ENCODE data around the gene PNMA8B.

The PNMA8B gene, protein sequence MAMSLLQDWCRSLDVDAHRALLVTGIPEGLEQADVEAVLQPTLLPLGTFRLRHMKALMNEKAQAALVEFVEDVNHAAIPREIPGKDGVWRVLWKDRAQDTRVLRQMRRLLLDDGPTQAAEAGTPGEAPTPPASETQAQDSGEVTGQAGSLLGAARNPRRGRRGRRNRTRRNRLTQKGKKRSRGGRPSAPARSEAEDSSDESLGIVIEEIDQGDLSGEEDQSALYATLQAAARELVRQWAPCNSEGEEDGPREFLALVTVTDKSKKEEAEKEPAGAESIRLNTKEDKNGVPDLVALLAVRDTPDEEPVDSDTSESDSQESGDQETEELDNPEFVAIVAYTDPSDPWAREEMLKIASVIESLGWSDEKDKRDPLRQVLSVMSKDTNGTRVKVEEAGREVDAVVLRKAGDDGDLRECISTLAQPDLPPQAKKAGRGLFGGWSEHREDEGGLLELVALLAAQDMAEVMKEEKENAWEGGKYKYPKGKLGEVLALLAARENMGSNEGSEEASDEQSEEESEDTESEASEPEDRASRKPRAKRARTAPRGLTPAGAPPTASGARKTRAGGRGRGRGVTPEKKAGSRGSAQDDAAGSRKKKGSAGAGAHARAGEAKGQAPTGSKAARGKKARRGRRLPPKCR

DNA sequence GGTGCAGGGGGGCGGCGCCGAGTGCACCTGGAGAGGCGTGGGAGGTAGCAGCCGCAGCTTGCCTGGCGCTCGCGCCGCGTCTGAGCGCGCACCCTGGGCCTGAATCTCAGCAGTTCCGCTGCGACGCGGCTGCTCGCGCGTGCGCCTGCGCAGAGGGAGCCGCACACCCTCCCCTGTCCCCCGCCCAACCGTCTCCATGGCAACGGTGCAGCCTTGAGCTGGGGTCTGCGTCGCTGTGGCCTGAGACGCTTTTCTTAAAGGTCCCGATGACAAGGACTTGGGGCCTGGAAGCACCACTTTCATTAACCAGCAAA lies at the start of gene PNMA8B:
TSS of gene PNMA8B (minus strand) at position 82 of the 314 bp plus-strand sequence. CDS start 402 bp downstream, outside the sequence.
- peak within 1 kb of the TSS; percentile 41 for H3K4me3 ChIP-seq (replicated peaks; ENCODE audit: low read depth, low read length)

DNA sequence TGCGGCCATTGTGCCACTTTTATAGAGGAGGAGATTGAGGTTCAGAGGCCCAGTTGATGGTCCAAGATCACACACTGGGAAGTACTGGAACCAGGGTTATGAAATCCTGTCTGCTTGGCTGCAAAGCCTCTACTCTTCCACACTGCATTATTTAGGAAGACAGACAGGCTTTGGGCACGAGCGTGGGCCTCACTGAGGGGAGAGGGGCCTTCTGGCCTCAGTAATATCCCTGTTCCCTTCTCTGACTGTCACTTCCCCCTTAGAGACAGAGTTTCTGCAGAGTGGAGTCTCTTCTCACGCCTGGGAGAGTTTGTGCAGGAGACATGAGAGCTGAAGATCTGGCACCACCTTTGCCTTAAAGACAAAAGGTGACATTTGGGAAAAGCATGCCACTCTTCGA lies 49.0 kb upstream of the PNMA8B start:
- DNase-seq (ENCODE audit: low read depth) = no peak
- TF ChIP-seq, protein P1, sequence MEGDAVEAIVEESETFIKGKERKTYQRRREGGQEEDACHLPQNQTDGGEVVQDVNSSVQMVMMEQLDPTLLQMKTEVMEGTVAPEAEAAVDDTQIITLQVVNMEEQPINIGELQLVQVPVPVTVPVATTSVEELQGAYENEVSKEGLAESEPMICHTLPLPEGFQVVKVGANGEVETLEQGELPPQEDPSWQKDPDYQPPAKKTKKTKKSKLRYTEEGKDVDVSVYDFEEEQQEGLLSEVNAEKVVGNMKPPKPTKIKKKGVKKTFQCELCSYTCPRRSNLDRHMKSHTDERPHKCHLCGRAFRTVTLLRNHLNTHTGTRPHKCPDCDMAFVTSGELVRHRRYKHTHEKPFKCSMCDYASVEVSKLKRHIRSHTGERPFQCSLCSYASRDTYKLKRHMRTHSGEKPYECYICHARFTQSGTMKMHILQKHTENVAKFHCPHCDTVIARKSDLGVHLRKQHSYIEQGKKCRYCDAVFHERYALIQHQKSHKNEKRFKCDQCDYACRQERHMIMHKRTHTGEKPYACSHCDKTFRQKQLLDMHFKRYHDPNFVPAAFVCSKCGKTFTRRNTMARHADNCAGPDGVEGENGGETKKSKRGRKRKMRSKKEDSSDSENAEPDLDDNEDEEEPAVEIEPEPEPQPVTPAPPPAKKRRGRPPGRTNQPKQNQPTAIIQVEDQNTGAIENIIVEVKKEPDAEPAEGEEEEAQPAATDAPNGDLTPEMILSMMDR (IDR thresholded peaks at IDR 0.05; ENCODE audit: low read length, missing control alignments) = no peak

More for the DNA sequence above, at the start of gene PNMA8B:
- TF ChIP-seq, protein P1 (IDR thresholded peaks at IDR 0.05; ENCODE audit: low read length, missing control alignments) = no peak
- peak; percentile 52 for DNase-seq (ENCODE audit: low read depth)

DNA sequence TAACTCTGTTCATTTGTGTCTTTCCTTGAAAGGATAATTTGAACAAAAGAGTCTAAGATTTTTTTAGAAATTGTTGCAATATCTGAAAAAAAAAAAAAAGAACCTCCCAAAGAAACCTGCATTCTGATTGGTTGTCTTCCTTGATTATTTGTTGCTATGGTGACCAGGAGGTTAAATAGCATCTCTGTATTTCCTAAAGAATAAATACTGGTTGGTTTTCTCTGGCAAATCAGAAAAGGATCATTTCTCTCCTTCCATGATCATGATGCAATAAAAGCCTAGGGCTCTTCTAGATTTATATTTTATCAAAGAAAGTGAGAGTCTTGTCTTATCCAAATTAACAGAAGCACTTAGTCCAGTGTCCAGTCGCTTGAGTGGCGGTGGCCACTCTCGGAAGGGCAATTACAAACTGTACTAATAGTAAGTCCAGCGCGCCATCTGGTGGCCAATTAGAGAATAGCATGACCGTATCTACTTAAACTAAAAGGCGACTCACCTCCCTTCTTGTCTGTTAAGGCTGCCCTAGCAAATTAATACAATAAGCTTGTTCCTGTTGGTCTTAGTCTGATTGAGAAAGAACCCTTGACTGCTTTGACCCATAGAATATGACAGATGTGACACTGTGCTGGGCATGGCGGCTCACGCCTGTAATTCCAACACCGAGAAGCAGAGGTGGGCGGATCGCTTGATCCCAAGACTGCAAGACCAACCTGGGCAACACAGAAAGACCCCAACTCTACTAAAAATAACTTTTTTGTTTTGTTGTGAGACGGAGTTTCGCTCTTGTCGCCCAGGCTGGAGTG lies 47.0 kb upstream of the PNMA8B start:
- peak; percentile 93 for DNase-seq (ENCODE audit: low read depth)
- no peak overlapping the region for H3K4me3 ChIP-seq (replicated peaks; ENCODE audit: low read depth, low read length)
- TF ChIP-seq, protein P1 (IDR thresholded peaks at IDR 0.05; ENCODE audit: low read length, missing control alignments) = peak; percentile 77

More for the DNA sequence above, 49.0 kb upstream of the PNMA8B start:
- H3K4me3 ChIP-seq (replicated peaks; ENCODE audit: low read depth, low read length) = no peak overlapping the region

DNA sequence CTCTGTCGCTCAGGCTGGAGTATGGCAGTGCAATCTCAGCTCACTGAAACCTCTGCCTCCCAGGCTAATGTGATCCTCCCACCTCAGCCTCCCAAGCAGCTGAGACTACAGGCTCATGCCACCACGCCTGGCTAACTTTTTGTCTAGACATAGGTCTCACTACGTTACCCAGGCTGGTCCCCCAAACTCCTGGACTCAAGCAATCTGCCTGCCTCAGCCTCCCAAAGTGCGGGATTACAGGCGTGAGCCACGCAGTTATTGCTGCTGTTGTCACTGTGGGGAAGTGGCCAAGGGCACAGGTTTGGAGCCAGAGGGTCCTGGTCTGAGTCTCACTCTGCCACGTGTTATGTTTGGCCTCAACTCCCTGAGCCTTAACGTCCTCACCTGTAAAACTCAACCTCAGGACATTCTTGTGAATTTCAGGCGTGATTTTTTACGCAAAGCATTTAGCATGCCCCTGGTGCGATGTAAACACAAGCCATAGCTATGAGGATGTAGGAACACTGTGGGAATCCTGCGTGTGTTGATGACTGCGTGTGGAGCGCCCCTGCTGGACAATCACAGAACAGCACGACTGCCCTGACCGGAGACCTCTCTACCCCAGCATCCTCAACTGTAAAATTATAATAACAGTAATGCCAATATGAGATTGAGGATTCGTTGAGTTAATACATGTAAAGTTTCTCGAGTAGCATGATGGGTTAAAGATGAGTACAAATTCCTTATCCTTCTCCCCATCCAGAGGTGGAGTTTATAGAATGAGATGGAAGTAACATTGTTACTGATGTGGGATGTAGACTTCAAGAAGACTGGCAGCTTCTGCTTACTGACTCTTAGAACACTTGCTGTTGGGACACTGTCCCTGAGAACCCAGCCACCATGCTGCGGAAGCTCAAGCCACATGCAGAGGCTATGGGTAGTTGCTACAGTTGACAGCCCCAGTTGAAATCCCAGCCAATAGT lies 41.8 kb upstream of the PNMA8B start:
- TF ChIP-seq, protein P1 (IDR thresholded peaks at IDR 0.05; ENCODE audit: low read length, missing control alignments) = peak; percentile 96
- DNase-seq (ENCODE audit: low read depth) = peak; percentile 61
- H3K4me3 ChIP-seq (replicated peaks; ENCODE audit: low read depth, low read length) = no peak overlapping the region

DNA sequence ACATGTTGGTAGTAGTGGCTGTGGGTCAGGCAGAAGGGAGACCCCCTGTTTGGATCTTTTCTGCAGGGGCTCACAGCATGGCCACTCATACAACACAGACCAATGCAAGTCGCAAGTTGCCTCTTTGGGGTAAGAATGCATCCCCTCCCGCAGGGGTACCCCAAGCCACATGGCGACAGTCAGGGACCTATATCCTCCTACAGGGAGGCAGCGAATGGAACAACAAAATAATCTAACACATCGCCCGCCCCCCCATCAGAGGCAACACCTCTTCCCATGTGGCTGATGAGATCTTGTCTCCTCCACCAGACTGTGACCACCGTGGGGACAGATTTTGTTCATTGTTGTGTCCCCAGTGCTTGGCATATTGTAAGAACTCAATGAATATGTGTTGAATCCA lies 40.7 kb upstream of the PNMA8B start:
- no peak for DNase-seq (ENCODE audit: low read depth)
- no peak overlapping the region for H3K4me3 ChIP-seq (replicated peaks; ENCODE audit: low read depth, low read length)
- TF ChIP-seq, protein P1 (IDR thresholded peaks at IDR 0.05; ENCODE audit: low read length, missing control alignments) = no peak

DNA sequence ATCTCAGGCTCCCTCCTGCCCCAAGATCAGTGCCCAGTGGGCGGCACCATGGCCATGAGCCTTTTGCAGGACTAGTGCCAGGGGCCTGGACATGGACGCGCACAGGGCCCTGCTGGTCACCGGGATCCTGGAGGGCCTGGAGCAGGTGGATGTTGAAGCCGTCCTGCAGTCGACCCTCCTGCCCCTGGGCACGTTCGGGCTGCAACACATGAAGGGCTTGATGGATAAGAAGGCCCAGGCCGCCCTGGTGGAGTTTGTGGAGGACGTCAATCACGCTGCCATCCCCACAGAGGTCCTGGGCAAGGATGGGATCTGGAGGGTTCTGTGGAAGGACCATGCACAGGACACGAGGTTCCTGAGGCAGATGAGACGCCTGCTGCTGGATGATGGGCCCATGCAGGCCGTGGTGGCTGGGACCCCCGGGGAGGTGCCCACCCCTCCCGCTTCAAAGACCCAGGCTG lies 38.0 kb upstream of the PNMA8B start:
- no peak for DNase-seq (ENCODE audit: low read depth)
- TF ChIP-seq, protein P1 (IDR thresholded peaks at IDR 0.05; ENCODE audit: low read length, missing control alignments) = no peak
- no peak overlapping the region for H3K4me3 ChIP-seq (replicated peaks; ENCODE audit: low read depth, low read length)

Data from fibroblast of pulmonary artery (primary cell).